Hepatocyte (in vitro differentiated cells): ENCODE measurements around the gene SNX5. TPM values are rescaled to one million over a fixed set of nuclear protein-coding genes. Genes with fewer than 3 reads are reported as not detected.

Source experiments
- DNase-seq: peaks from one replicate; pipeline ENCODE4 v3.0.0-alpha.2; 2016; ENCODE audit warnings: low spot score
- H2AFZ ChIP-seq: fragments of 200-600 bp; sonication (generic); 2 replicates; pipeline ENCODE4 v1.6.0; 2016; ENCODE audit warnings: antibody characterized with exemption, mild to moderate bottlenecking
- H3K27ac ChIP-seq: fragments of 200-600 bp; sonication (generic); 2 replicates; pipeline ENCODE4 v1.5.1; 2016; ENCODE audit warnings: mild to moderate bottlenecking
- H3K27me3 ChIP-seq: fragments of 200-600 bp; sonication (generic); 2 replicates; pipeline ENCODE4 v1.6.1; 2016
- H3K36me3 ChIP-seq: fragments of 200-600 bp; sonication (generic); replicated peaks from 2 replicates; pipeline ENCODE4 v1.5.1; 2016; ENCODE audit warnings: low read depth; ENCODE audit not compliant: insufficient read depth
- H3K4me1 ChIP-seq: fragments of 200-600 bp; sonication (generic); 2 replicates; pipeline ENCODE4 v1.5.1; 2016; ENCODE audit warnings: mild to moderate bottlenecking, moderate library complexity; ENCODE audit not compliant: insufficient read depth
- H3K4me2 ChIP-seq: fragments of 200-600 bp; sonication (generic); 2 replicates; pipeline ENCODE4 v1.6.0; 2016
- H3K4me3 ChIP-seq: fragments of 200-600 bp; sonication (generic); 2 replicates; pipeline ENCODE4 v1.5.1; 2016; ENCODE audit warnings: mild to moderate bottlenecking
- H3K79me2 ChIP-seq: fragments of 200-600 bp; sonication (generic); 2 replicates; pipeline ENCODE4 v1.6.0; 2017; ENCODE audit warnings: mild to moderate bottlenecking
- H3K9me2 ChIP-seq: fragments of 200-600 bp; sonication (generic); replicated peaks from 2 replicates; pipeline ENCODE4 v1.6.0; 2017; ENCODE audit warnings: mild to moderate bottlenecking; ENCODE audit not compliant: insufficient read depth
- H3K9me3 ChIP-seq: fragments of 200-600 bp; sonication (generic); 2 replicates; pipeline ENCODE4 v1.5.1; 2016; ENCODE audit warnings: low read depth, mild to moderate bottlenecking
- H4K20me1 ChIP-seq: fragments of 200-600 bp; sonication (generic); 2 replicates; pipeline ENCODE4 v1.6.0; 2016; ENCODE audit warnings: mild to moderate bottlenecking; ENCODE audit not compliant: insufficient read depth, poor library complexity, severe bottlenecking
- CTCF ChIP-seq: fragments of 200-600 bp; sonication (generic); IDR thresholded peaks from 2 replicates; pipeline ENCODE4 v1.5.1; 2016; ENCODE audit warnings: antibody characterized with exemption, mild to moderate bottlenecking; ENCODE audit not compliant: poor library complexity
- EZH2 ChIP-seq: fragments of 200-600 bp; sonication (generic); IDR thresholded peaks from 2 replicates; pipeline ENCODE4 v1.6.1; 2016; ENCODE audit warnings: antibody characterized with exemption, mild to moderate bottlenecking, borderline replicate concordance
- EZH2phosphoT487 ChIP-seq: fragments of 200-600 bp; sonication (generic); IDR thresholded peaks from one replicate; pipeline ENCODE4 v1.6.1; 2018; ENCODE audit warnings: antibody characterized with exemption, mild to moderate bottlenecking, low read depth, moderate library complexity; ENCODE audit not compliant: unreplicated experiment, severe bottlenecking
- WGBS: methylation state at CpG from one replicate; pipeline ENCODE4 v1.1.6; 2016; ENCODE audit warnings: low lambda C conversion rate; ENCODE audit errors: missing lambda C conversion rate; 5-methylcytosine and 5-hydroxymethylcytosine counted together
- polyA plus RNA-seq: library from polyadenylated mRNA; unstranded; fragments of >200 nt; fragmentation: Nextera tagmentation; extraction: Ambion mirVana; gene quantifications from 2 replicates; pipeline ENCODE4 v1.2.1, GENCODE V29; 2016
- total RNA-seq: library from RNA; depleted of rRNA; stranded (reverse); fragments of >200 nt; gene quantifications from 2 replicates; pipeline ENCODE4 v1.2.3, GENCODE V29; 2014

The SNX5 gene
- total and polyA plus RNA-seq, 2 experiments from 2014 or later, result 74.9 to 190 TPM

DNA sequence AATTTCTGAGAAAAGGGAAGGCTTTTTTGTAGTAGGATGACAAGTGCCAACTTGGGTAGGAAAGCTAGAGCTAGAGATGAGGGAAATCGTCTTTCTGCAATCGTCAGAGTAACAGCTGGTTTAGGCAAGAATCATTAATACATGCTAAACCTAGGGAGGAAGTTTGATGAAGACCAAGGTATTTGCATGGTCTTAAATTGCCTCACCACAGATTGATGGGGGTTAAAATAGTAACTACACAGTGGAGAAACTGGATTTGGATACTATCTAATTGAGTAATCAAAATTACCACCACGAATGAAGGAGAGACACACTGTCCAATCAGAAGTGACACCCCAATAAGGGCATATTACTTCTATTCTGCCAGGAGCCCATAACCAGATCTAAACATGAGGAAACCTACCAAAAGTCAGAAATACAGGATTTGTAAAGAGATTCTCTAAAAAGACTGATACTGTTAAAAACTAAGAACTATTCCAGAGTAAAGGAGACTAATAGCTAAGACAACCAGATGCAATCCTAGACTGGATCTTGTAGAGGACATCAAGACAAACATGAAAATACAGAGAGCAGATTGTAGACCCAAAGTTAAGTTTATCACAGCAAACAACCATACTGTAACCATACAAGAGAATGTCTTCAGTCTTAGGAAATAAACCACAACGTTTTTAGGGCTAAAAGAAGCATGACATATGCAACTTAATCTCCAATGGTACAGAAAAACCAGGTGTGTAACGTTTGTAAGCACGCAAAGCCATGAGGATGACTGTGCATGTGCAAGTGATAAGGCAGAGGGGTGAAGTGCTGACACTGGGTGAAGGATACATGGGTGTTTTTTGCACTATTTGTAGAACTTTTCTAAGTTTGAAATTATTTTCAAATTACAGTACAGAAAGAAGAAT lies 21.8 kb downstream of the SNX5 start:
- Histone ChIP-seq H3K36me3 (no peaks in the 10 kb centered on the region), H3K4me1 (no peaks in the 10 kb centered on the region), H3K27me3 (no peaks in the 10 kb centered on the region), H4K20me1 (no peaks in the 10 kb centered on the region), H2AFZ (no peak overlapping the region), H3K79me2 (peaks cover 54% of the 10 kb centered on the region), H3K9me2 (no peaks in the 10 kb centered on the region), H3K27ac (no peak overlapping the region), H3K4me2 (no peak overlapping the region), H3K9me3 (no peaks in the 10 kb centered on the region), H3K4me3 (no peak overlapping the region)
- TF ChIP-seq EZH2 (no peak), EZH2phosphoT487 (no peak), CTCF (no peak)
- 87% methylated on average over 6 of the region's 6 CpGs for WGBS
- DNase-seq, result no peak

GRCh38 chr20:17946040-17946439 lies 22.6 kb downstream of the SNX5 start:
- Histone ChIP-seq H3K79me2 (peaks cover 47% of the 10 kb centered on the region), H3K4me1 (no peaks in the 10 kb centered on the region), H4K20me1 (no peaks in the 10 kb centered on the region), H3K9me3 (no peaks in the 10 kb centered on the region), H3K9me2 (no peaks in the 10 kb centered on the region), H3K4me2 (no peak overlapping the region), H3K27ac (no peak overlapping the region), H2AFZ (no peak overlapping the region), H3K4me3 (no peak overlapping the region), H3K36me3 (no peaks in the 10 kb centered on the region), H3K27me3 (no peaks in the 10 kb centered on the region)
- TF ChIP-seq EZH2, result no peak
- no peak for TF ChIP-seq EZH2phosphoT487
- no peak for TF ChIP-seq CTCF
- DNase-seq, result no peak
- 99% methylated on average over 5 of the region's 5 CpGs for WGBS

- H4K20me1 ChIP-seq, result no peaks in the 10 kb centered on the region
- WGBS, result 96% methylated on average over 4 of the region's 4 CpGs
- no peak overlapping the region for H3K27ac ChIP-seq
- no peaks in the 10 kb centered on the region for H3K9me2 ChIP-seq
- TF ChIP-seq EZH2phosphoT487 (no peak), CTCF (no peak), EZH2 (no peak)
- no peaks in the 10 kb centered on the region for H3K36me3 ChIP-seq
- no peaks in the 10 kb centered on the region for H3K9me3 ChIP-seq
- no peak overlapping the region for H3K4me3 ChIP-seq
- no peak overlapping the region for H2AFZ ChIP-seq
- no peak for DNase-seq
- H3K4me1 ChIP-seq, result no peaks in the 10 kb centered on the region
- no peak overlapping the region for H3K4me2 ChIP-seq
- H3K27me3 ChIP-seq, result no peaks in the 10 kb centered on the region
- peaks cover 37% of the 10 kb centered on the region for H3K79me2 ChIP-seq
These were observed 23.6 kb downstream of the SNX5 start for GRCh38 chr20:17944854-17945474.
